Fibroblast of lung (primary cell): ENCODE measurements around the gene CASP1.

Experiments
- EZH2 ChIP-seq: IDR thresholded peaks from 2 replicates; pipeline ENCODE4 v1.5.1; 2012; ENCODE audit warnings: low read length, control low read depth, mild to moderate bottlenecking; ENCODE audit errors: missing control alignments
- TF ChIP-seq, protein P1 (sequence below), 2 donors: IDR thresholded peaks in 1 of 2; conservative IDR thresholded peaks in 1 of 2; 1 replicate in 1 of 2; 2 replicates in 1 of 2; pipeline ENCODE4 v1.5.1; 2011 to 2012; ENCODE audit warnings: low read length in 2 of 2, control low read depth in 1 of 2, inconsistent platforms in 1 of 2, low read depth in 1 of 2, mild to moderate bottlenecking in 1 of 2

DNA sequence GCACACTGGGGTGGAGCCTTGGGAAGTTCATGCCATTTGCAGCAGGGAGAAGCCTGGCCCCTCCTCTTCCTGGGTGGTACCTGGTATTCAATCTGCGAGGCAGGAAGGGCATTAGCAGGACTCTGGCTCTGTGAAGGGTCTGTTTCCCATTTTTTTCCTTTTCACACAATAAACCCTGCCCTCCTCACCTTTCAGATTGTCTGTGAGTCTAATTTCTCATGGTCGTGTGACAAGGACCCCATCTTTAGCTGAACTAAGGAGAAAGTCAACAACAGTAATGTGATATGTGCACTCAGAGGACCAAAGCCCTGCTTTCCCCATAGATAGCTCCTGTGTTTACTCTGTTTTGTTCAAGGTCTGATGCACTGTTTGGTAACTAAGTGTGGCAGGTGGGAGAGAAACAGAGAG is 39.9 kb downstream of the CASP1 start:
- TF ChIP-seq, protein P1, sequence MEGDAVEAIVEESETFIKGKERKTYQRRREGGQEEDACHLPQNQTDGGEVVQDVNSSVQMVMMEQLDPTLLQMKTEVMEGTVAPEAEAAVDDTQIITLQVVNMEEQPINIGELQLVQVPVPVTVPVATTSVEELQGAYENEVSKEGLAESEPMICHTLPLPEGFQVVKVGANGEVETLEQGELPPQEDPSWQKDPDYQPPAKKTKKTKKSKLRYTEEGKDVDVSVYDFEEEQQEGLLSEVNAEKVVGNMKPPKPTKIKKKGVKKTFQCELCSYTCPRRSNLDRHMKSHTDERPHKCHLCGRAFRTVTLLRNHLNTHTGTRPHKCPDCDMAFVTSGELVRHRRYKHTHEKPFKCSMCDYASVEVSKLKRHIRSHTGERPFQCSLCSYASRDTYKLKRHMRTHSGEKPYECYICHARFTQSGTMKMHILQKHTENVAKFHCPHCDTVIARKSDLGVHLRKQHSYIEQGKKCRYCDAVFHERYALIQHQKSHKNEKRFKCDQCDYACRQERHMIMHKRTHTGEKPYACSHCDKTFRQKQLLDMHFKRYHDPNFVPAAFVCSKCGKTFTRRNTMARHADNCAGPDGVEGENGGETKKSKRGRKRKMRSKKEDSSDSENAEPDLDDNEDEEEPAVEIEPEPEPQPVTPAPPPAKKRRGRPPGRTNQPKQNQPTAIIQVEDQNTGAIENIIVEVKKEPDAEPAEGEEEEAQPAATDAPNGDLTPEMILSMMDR (conservative IDR thresholded peaks at IDR 0.05 in 1 of 2, IDR thresholded peaks at IDR 0.05 in 1 of 2; ENCODE audit: low read depth in 1 of 2, low read length in 2 of 2), result no peak
- no peak for TF ChIP-seq EZH2
